ENCODE measurements around the gene ZKSCAN1. TPM values are rescaled to one million over a fixed set of nuclear protein-coding genes. Genes with fewer than 3 reads are reported as not detected.

ZKSCAN1 gene
- total RNA-seq, 1 experiment from 2014 or later, result 69.5 TPM

- TSS peak; percentile 73 for BruUV-seq (replicated peaks)
- Histone ChIP-seq H3K4me1 (ENCODE audit: insufficient read depth, low read length, poor library complexity, severe bottlenecking) (peaks cover 11% of the 10 kb centered on the region), H3K36me3 (ENCODE audit: insufficient read depth, low read length, poor library complexity, severe bottlenecking) (no peaks in the 10 kb centered on the region), H3K4me3 (ENCODE audit: low read depth, low read length, poor library complexity, severe bottlenecking) (peak overlapping the region; percentile 76), H3K27me3 (replicated peaks; ENCODE audit: insufficient read depth, low read depth, low read length, poor library complexity) (no peaks in the 10 kb centered on the region), H3K27ac (ENCODE audit: low read depth, low read length, poor library complexity, severe bottlenecking) (peak overlapping the region; percentile 88), H3K9me3 (ENCODE audit: low read depth, low read length, poor library complexity, severe bottlenecking) (no peaks in the 10 kb centered on the region)
- ChIA-PET POLR2A (ENCODE audit: low non-redundant PET) (interaction anchor here (0.6 to 0.7 kb wide), 2 partner anchors 12 to 66 kb away, joined by 4 to 5 read pairs; no protein-coding TSS in a partner anchor), CTCF (no interaction called here)
- intact Hi-C loops (cut with micrococcal nuclease; ENCODE audit: unreplicated experiment), result no loop called here
- no peak for TF ChIP-seq EZH2 (IDR thresholded peaks at IDR 0.05; ENCODE audit: borderline replicate concordance, low read depth, low read length, poor library complexity, severe bottlenecking)
- TF ChIP-seq CTCF (conservative IDR thresholded peaks at IDR 0.05; ENCODE audit: low read depth, low read length), result no peak
- DNase-seq (ENCODE audit: low spot score), result no peak
Measured at GRCh38 chr7:100016215-100016901, 962 bp downstream of the ZKSCAN1 start.

- Histone ChIP-seq H3K4me3 (ENCODE audit: low read depth, low read length, poor library complexity, severe bottlenecking) (no peak overlapping the region), H3K27ac (ENCODE audit: low read depth, low read length, poor library complexity, severe bottlenecking) (no peak overlapping the region), H3K36me3 (ENCODE audit: insufficient read depth, low read length, poor library complexity, severe bottlenecking) (peaks cover 3% of the 10 kb centered on the region), H3K9me3 (ENCODE audit: low read depth, low read length, poor library complexity, severe bottlenecking) (no peaks in the 10 kb centered on the region), H3K27me3 (replicated peaks; ENCODE audit: insufficient read depth, low read depth, low read length, poor library complexity) (no peaks in the 10 kb centered on the region), H3K4me1 (ENCODE audit: insufficient read depth, low read length, poor library complexity, severe bottlenecking) (peaks cover 11% of the 10 kb centered on the region)
- POLR2A ChIA-PET (ENCODE audit: low non-redundant PET), result interaction anchor here (0.7 kb wide), 1 partner anchor 13 kb away, joined by 5 read pairs; no protein-coding TSS in a partner anchor
- TF ChIP-seq EZH2 (IDR thresholded peaks at IDR 0.05; ENCODE audit: borderline replicate concordance, low read depth, low read length, poor library complexity, severe bottlenecking) (no peak), CTCF (conservative IDR thresholded peaks at IDR 0.05; ENCODE audit: low read depth, low read length) (no peak)
- BruUV-seq (replicated peaks), result no TSS peak
- no peak for DNase-seq (ENCODE audit: low spot score)
- CTCF ChIA-PET, result no interaction called here
- intact Hi-C loops (cut with micrococcal nuclease; ENCODE audit: unreplicated experiment), result no loop called here
Measured at GRCh38 chr7:100017300-100017699, 1.9 kb downstream of the ZKSCAN1 start.

GRCh38 chr7:100017875-100018274 is 2.5 kb downstream of the ZKSCAN1 start:
- no TSS peak for BruUV-seq (replicated peaks)
- Histone ChIP-seq H3K4me3 (ENCODE audit: low read depth, low read length, poor library complexity, severe bottlenecking) (no peak overlapping the region), H3K9me3 (ENCODE audit: low read depth, low read length, poor library complexity, severe bottlenecking) (no peaks in the 10 kb centered on the region), H3K36me3 (ENCODE audit: insufficient read depth, low read length, poor library complexity, severe bottlenecking) (peaks cover 8% of the 10 kb centered on the region), H3K27me3 (replicated peaks; ENCODE audit: insufficient read depth, low read depth, low read length, poor library complexity) (no peaks in the 10 kb centered on the region), H3K27ac (ENCODE audit: low read depth, low read length, poor library complexity, severe bottlenecking) (no peak overlapping the region), H3K4me1 (ENCODE audit: insufficient read depth, low read length, poor library complexity, severe bottlenecking) (peaks cover 11% of the 10 kb centered on the region)
- ChIA-PET POLR2A (ENCODE audit: low non-redundant PET) (no interaction called here), CTCF (no interaction called here)
- intact Hi-C loops (cut with micrococcal nuclease; ENCODE audit: unreplicated experiment), result no loop called here
- DNase-seq (ENCODE audit: low spot score), result no peak
- TF ChIP-seq EZH2 (IDR thresholded peaks at IDR 0.05; ENCODE audit: borderline replicate concordance, low read depth, low read length, poor library complexity, severe bottlenecking) (no peak), CTCF (conservative IDR thresholded peaks at IDR 0.05; ENCODE audit: low read depth, low read length) (no peak)

All from A673 (cell line).